GM18505 (cell line): ENCODE measurements around the gene KCND3.

Experiments used
- ATAC-seq: cut with Tn5 transposase; IDR thresholded peaks from one replicate; pipeline ENCODE4 v1.9.1; 2021; ENCODE audit not compliant: unreplicated experiment
- POLR2A ChIP-seq: IDR thresholded peaks from 4 replicates; pipeline ENCODE4 v1.6.1; 2011; ENCODE audit warnings: borderline replicate concordance; ENCODE audit not compliant: insufficient read depth, insufficient read length; ENCODE audit errors: extremely low read depth

The KCND3 gene

GRCh38 chr1:111989531-111990025 lies at the start of gene KCND3:
Gene KCND3 (minus strand): TSS chr1:111989668.
- no peak for TF ChIP-seq POLR2A
- ATAC-seq: no peak

GRCh38 chr1:112034277-112034676 lies 44.8 kb upstream of the KCND3 start:
- no peak for TF ChIP-seq POLR2A
- ATAC-seq: no peak

GRCh38 chr1:112033439-112034120 lies 44.1 kb upstream of the KCND3 start:
- ATAC-seq: no peak
- TF ChIP-seq POLR2A: no peak

- TF ChIP-seq POLR2A: no peak
These were observed 40.7 kb upstream of the KCND3 start for GRCh38 chr1:112030157-112030556.

GRCh38 chr1:112027696-112028095 lies 38.2 kb upstream of the KCND3 start:
- TF ChIP-seq POLR2A: no peak
- no peak for ATAC-seq

More at GRCh38 chr1:112030157-112030556, 40.7 kb upstream of the KCND3 start:
- ATAC-seq: no peak

- ATAC-seq: no peak
- TF ChIP-seq POLR2A: no peak
These were observed 37.0 kb upstream of the KCND3 start for GRCh38 chr1:112026501-112026900.

- TF ChIP-seq POLR2A: no peak
- ATAC-seq: no peak
These were observed 36.5 kb upstream of the KCND3 start for GRCh38 chr1:112026016-112026415.

GRCh38 chr1:112021263-112021662 lies 31.8 kb upstream of the KCND3 start:
- no peak for TF ChIP-seq POLR2A
- ATAC-seq: no peak

- no peak for TF ChIP-seq POLR2A
- ATAC-seq: no peak
These were observed 27.7 kb upstream of the KCND3 start for GRCh38 chr1:112017183-112017582.

GRCh38 chr1:112012823-112013222 lies 23.4 kb upstream of the KCND3 start:
- TF ChIP-seq POLR2A: no peak
- no peak for ATAC-seq

GRCh38 chr1:112011202-112011601 lies 21.7 kb upstream of the KCND3 start:
- ATAC-seq: no peak
- no peak for TF ChIP-seq POLR2A

- TF ChIP-seq POLR2A: no peak
- ATAC-seq: no peak
These were observed 17.7 kb upstream of the KCND3 start for GRCh38 chr1:112007169-112007568.

- no peak for TF ChIP-seq POLR2A
- ATAC-seq: no peak
These were observed 17.1 kb upstream of the KCND3 start for GRCh38 chr1:112006416-112007025.

GRCh38 chr1:112004076-112004475 lies 14.6 kb upstream of the KCND3 start:
- no peak for ATAC-seq
- no peak for TF ChIP-seq POLR2A
